AG09309 (cell line): ENCODE measurements around the gene CACNB3.

ENCODE experiments used
- DNase-seq: peaks from one replicate; pipeline ENCODE4 v3.0.0-alpha.2; 2010; ENCODE audit warnings: low read depth
- H3K4me3 ChIP-seq: 2 replicates; pipeline ENCODE4 v1.5.1; 2011; ENCODE audit warnings: mild to moderate bottlenecking, low read depth, low read length, moderate library complexity; ENCODE audit not compliant: control insufficient read depth
- TF ChIP-seq, protein P1 (sequence below): IDR thresholded peaks from 2 replicates; pipeline ENCODE4 v1.5.1; 2011; ENCODE audit warnings: mild to moderate bottlenecking, low read depth, low read length, inconsistent platforms; ENCODE audit not compliant: insufficient read depth, control insufficient read depth; ENCODE audit errors: missing control alignments

Gene CACNB3

DNA sequence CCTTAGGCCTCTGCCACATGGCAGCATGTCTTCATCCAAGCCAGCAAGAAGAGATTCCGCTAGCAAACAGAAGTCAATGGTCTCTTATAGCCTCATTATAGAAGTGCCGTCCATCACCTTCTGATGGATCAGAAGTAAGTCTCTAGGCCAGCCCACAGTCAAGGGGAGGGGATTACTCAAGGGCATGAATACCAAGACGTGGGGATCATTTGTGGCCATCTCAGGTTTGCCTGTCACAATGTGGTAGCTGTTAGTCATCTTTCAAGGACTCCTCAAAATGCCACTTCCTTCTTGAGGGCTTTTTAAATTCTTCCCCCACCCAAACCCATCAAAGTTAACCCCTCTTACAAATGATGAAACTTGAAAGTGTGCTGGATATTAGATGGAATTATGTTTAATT, 21.3 kb upstream of the CACNB3 start:
- TF ChIP-seq, protein P1, sequence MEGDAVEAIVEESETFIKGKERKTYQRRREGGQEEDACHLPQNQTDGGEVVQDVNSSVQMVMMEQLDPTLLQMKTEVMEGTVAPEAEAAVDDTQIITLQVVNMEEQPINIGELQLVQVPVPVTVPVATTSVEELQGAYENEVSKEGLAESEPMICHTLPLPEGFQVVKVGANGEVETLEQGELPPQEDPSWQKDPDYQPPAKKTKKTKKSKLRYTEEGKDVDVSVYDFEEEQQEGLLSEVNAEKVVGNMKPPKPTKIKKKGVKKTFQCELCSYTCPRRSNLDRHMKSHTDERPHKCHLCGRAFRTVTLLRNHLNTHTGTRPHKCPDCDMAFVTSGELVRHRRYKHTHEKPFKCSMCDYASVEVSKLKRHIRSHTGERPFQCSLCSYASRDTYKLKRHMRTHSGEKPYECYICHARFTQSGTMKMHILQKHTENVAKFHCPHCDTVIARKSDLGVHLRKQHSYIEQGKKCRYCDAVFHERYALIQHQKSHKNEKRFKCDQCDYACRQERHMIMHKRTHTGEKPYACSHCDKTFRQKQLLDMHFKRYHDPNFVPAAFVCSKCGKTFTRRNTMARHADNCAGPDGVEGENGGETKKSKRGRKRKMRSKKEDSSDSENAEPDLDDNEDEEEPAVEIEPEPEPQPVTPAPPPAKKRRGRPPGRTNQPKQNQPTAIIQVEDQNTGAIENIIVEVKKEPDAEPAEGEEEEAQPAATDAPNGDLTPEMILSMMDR: no peak
- no peak overlapping the region for H3K4me3 ChIP-seq
- no peak for DNase-seq

DNA sequence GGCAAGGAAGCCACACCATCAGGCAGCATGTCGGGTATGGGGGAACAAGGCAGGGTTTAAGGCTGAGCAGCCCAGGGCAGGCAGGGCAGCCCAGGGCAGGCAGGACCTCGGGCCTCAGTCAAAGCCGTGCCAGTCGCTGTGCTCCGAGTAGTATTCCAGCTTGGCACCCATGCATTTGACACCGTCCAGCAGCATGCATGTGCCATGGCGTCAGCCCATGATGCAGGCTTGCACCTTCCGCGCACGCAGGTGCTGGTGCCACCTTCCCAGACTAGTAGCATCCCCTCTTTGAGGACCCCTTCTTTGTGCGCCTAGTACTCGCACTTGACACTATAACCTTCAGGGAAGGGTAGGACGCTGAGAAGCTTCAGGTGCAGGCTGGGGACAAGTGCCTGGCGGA, 17.8 kb upstream of the CACNB3 start:
- H3K4me3 ChIP-seq: no peak overlapping the region
- DNase-seq: no peak
- TF ChIP-seq, protein P1: no peak

DNA sequence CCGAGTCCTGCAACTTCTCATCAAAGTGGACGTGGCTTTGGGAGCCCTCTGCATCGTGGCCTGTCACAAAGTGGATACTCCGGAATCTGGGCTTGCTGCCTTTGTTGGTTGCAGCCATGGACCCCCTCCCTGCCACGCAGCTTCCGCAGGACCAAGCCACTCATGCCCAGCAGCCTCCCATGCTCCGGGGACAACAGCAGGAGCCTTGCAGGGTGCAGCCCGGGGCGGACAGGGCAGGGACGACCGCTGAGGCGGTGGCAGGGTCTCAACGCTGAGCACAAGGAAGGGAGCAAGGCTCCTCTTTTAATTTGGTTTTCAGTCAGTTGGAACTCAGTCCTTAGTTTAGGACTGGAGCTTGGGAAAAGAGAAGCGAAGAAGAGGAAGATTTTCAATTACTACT, 17.3 kb upstream of the CACNB3 start:
- TF ChIP-seq, protein P1: no peak
- DNase-seq: no peak
- no peak overlapping the region for H3K4me3 ChIP-seq

DNA sequence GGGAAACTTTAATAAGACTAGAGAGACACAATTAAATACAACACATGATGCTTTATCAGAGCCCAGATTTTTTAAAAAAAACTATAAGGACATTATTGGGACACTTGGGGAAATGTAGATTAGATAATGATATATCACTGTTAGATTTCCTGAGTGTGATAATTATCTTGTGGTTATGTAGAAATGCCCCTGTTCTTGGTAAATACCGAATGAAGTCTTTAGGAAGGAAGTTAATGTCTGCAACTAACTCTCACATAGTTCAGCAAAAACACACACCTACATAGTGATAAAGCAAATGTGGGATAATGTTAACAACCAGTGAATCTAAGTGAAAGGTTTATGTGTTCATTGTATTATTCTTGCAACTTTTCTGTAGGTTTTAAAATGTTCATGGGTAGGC, 14.6 kb upstream of the CACNB3 start:
- no peak overlapping the region for H3K4me3 ChIP-seq
- DNase-seq: no peak
- TF ChIP-seq, protein P1: no peak

DNA sequence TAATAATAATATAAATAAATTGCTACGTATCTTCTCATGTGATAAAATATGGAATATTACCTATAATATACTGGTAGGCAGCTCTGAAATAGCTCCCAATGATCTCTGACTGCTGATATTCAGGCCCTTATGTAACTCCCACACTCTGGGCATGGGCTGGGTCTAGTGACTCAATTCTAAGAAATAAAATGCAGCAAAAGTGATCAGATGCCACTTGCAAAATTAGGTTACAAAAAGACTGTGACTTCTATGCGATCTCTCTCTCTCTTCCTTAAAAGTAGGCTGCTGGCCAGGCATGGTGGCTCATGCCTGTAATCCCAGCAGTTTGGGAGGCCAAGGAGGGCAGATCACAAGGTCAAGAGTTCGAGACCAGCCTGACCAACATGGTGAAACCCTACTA, 10.3 kb upstream of the CACNB3 start:
- no peak overlapping the region for H3K4me3 ChIP-seq
- TF ChIP-seq, protein P1: no peak
- DNase-seq: no peak

DNA sequence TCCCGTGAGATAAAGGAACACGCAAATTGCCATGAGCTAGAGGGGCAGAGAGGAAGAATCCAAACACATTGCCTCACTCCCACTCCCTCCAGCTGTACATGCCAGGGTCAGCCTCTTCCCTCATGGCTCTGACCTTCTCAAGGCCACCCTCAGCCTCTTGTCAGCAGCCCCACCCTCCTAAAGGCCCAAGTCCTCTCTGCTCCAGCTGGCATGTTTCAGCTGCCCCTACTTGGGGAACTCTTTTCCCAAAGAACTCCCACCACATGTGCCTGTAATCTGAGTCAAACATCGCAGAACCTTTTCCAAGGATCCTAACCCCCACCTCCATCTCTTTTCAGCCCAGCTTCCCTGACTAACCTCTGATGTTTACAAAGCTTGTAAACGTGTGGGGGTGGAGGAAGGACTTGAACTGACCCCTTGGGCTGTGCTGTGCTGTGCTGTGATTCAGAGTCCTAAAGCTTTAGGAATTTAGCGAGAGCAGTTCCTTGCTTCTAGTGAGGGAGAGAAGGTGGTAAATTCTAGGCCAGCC, 7.3 kb upstream of the CACNB3 start:
- peak; percentile 64 for DNase-seq
- no peak overlapping the region for H3K4me3 ChIP-seq
- TF ChIP-seq, protein P1: no peak

DNA sequence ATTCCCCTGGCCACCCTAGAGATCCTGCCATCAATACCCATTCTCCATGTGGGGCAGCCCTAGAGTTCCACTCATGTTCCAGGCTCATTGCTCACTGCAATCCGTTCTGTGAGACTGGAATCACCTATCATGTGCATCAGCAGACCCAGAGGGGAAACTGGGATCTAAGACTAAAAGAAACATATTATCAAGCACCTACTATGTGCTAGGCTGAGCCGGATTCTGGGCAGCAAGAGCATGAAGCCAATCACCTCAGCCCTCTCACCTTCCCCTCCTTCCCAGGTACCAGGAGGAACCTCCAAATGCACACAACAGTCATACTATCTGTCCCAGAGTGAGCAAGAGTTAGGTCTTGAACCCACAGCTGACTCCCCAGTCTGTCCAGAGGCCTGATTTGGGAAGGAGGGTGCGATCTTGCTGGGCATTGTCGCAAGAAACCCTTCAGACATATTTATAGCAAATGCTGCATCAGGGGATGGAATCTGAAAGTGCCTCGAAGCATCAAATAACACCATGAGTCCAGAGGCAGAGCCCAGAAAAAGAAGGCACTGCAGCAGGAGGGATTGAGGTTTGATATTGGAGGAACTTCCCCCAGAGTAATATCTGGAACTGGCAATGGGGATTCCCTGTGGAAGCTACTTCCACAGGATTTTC, 6.7 kb upstream of the CACNB3 start:
- TF ChIP-seq, protein P1: no peak
- no peak overlapping the region for H3K4me3 ChIP-seq
- DNase-seq: no peak
